HAP-1 (cell line): ENCODE results near the gene TEX48.

Experiments
- DNase-seq, 2 experiments: peaks; one replicate each; pipeline ENCODE4 v3.0.0-alpha.2; 2016 to 2020; ENCODE audit warnings: low spot score in 2 of 2
- H3K27me3 ChIP-seq: fragments of 250-450 bp; sonication (Bioruptor Pico); 2 replicates; pipeline ENCODE4 v1.5.1; 2020; ENCODE audit warnings: low read depth, mild to moderate bottlenecking, moderate library complexity
- H3K36me3 ChIP-seq: fragments of 250-450 bp; sonication (Bioruptor Pico); replicated peaks from 2 replicates; pipeline ENCODE4 v1.5.1; 2020; ENCODE audit warnings: mild to moderate bottlenecking
- H3K4me1 ChIP-seq: fragments of 250-450 bp; sonication (Bioruptor Pico); 2 replicates; pipeline ENCODE4 v1.5.1; 2020; ENCODE audit warnings: mild to moderate bottlenecking
- H3K4me3 ChIP-seq: fragments of 250-450 bp; sonication (Bioruptor Pico); 2 replicates; pipeline ENCODE4 v1.5.1; 2020; ENCODE audit warnings: mild to moderate bottlenecking, moderate library complexity
- H3K9me3 ChIP-seq: fragments of 250-450 bp; sonication (Bioruptor Pico); 2 replicates; pipeline ENCODE4 v1.5.1; 2020; ENCODE audit warnings: mild to moderate bottlenecking, moderate library complexity
- in situ Hi-C: fragments of 300-500 bp; cut with MboI; formaldehyde crosslinking; loops from 3 replicates; pipeline ENCODE4 v1.14.3; 2020; ENCODE audit warnings: low sequenced_read_pairs, inconsistent platforms, mixed read lengths

The TEX48 gene

GRCh38 chr9:114671605-114672004 lies 10.4 kb downstream of the TEX48 start:
- DNase-seq, result no peak
- H3K36me3 ChIP-seq, result no peaks in the 10 kb centered on the region
- 0 out of 2 replicates have a peak, but pooled peaks cover 2% of the 10 kb centered on the region for H3K27me3 ChIP-seq
- no peak overlapping the region for H3K4me3 ChIP-seq
- no peaks in the 10 kb centered on the region for H3K9me3 ChIP-seq
- in situ Hi-C loops, result loop anchor here (10.0 kb wide), 1 partner anchor 343 kb away; no protein-coding TSS in a partner anchor
- no peaks in the 10 kb centered on the region for H3K4me1 ChIP-seq

GRCh38 chr9:114669961-114670360 lies 12.0 kb downstream of the TEX48 start:
- in situ Hi-C loops, result loop anchor here (10.0 kb wide), 1 partner anchor 345 kb away; no protein-coding TSS in a partner anchor

DNA sequence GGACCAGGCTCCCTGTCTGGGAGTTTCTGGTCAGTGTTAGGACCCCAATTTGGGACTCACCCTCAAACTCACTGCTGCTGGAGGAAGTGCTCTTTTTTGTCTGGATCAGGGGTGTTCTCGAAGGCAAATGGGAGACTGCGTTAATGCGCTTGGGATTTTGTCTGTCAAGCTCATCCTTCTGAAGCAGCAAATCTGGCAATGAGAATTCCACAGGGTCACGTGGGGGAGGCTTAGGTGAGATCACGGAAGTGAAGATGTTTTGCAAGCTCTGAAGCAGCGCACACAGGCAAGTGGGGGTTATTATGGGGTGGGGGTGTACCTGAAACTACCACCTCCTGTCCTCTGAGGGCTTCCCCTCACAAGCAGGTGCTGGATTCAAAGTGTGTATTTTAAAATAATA lies 13.8 kb downstream of the TEX48 start:
- H3K9me3 ChIP-seq, result no peaks in the 10 kb centered on the region
- H3K4me3 ChIP-seq, result no peak overlapping the region
- no peaks in the 10 kb centered on the region for H3K4me1 ChIP-seq
- peaks cover 24% of the 10 kb centered on the region for H3K27me3 ChIP-seq
- no peaks in the 10 kb centered on the region for H3K36me3 ChIP-seq
- DNase-seq, result no peak
- in situ Hi-C loops, result no loop called here

More at GRCh38 chr9:114669961-114670360, 12.0 kb downstream of the TEX48 start:
- DNase-seq, result no peak
- no peaks in the 10 kb centered on the region for H3K9me3 ChIP-seq
- no peaks in the 10 kb centered on the region for H3K36me3 ChIP-seq
- H3K4me1 ChIP-seq, result no peaks in the 10 kb centered on the region
- H3K4me3 ChIP-seq, result no peak overlapping the region
- peaks cover 11% of the 10 kb centered on the region for H3K27me3 ChIP-seq

GRCh38 chr9:114666851-114667250 lies 15.1 kb downstream of the TEX48 start:
- Histone ChIP-seq H3K4me1 (no peaks in the 10 kb centered on the region), H3K4me3 (no peak overlapping the region), H3K36me3 (no peaks in the 10 kb centered on the region), H3K9me3 (no peaks in the 10 kb centered on the region), H3K27me3 (peaks cover 29% of the 10 kb centered on the region)
- DNase-seq, result no peak
- in situ Hi-C loops, result no loop called here

DNA sequence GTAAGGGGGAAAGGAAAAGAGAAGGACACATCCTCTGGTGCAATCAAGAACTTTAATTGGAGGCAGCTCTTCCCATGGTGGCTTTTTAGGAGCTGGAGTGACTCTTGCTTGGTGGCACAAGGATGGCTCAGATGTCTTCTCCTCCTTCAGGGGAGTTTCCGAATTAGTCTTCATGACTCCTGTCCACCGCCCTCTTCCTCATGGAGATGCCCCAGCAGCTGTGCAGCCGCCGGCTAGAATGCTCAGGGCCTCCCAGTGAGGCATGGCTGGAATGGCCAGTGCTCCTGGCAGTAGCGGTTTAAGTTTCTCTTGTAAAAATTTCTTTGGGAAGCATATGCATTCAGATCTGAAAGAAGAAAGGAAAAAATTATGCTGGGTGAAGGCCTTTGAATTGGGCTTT lies 15.6 kb downstream of the TEX48 start:
- H3K4me1 ChIP-seq, result no peaks in the 10 kb centered on the region
- no peaks in the 10 kb centered on the region for H3K36me3 ChIP-seq
- no peaks in the 10 kb centered on the region for H3K9me3 ChIP-seq
- H3K4me3 ChIP-seq, result no peak overlapping the region
- no peak for DNase-seq
- in situ Hi-C loops, result no loop called here
- peaks cover 29% of the 10 kb centered on the region for H3K27me3 ChIP-seq

DNA sequence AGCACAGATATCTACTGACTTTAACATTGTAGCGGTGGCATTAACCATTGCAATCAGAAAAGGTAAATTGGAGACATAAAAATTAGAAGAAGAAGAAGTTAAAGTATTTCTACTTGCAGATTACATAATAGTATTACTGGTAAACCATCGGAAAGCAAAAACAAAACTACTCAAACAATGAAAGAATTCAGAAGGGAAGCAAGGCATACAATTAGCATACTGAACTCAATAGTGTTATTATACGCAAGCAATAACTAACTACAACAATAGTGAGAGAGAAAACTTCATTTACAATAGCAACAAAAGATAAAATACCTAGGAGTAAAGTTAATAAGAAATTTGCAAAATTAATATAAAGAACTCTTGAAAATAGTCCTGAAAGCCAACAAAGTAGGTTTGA lies 17.8 kb downstream of the TEX48 start:
- no peak overlapping the region for H3K4me3 ChIP-seq
- in situ Hi-C loops, result no loop called here
- no peaks in the 10 kb centered on the region for H3K36me3 ChIP-seq
- H3K27me3 ChIP-seq, result peaks cover 27% of the 10 kb centered on the region
- no peaks in the 10 kb centered on the region for H3K9me3 ChIP-seq
- H3K4me1 ChIP-seq, result no peaks in the 10 kb centered on the region
- DNase-seq, result no peak

GRCh38 chr9:114662081-114662989 lies 19.7 kb downstream of the TEX48 start:
- no peaks in the 10 kb centered on the region for H3K9me3 ChIP-seq
- peak; percentile 50 to 83 for DNase-seq
- in situ Hi-C loops, result no loop called here
- H3K36me3 ChIP-seq, result no peaks in the 10 kb centered on the region
- H3K27me3 ChIP-seq, result peaks cover 27% of the 10 kb centered on the region
- H3K4me3 ChIP-seq, result no peak overlapping the region
- H3K4me1 ChIP-seq, result no peaks in the 10 kb centered on the region

GRCh38 chr9:114657705-114658104 lies 24.3 kb downstream of the TEX48 start, which contains the start of gene TEX53:
TEX53 (minus strand) TSS chr9:114657805; CDS start chr9:114657774, 31 bp downstream.
- in situ Hi-C loops, result loop anchor here (10.0 kb wide), 2 partner anchors 223 to 253 kb away; no protein-coding TSS in a partner anchor

DNA sequence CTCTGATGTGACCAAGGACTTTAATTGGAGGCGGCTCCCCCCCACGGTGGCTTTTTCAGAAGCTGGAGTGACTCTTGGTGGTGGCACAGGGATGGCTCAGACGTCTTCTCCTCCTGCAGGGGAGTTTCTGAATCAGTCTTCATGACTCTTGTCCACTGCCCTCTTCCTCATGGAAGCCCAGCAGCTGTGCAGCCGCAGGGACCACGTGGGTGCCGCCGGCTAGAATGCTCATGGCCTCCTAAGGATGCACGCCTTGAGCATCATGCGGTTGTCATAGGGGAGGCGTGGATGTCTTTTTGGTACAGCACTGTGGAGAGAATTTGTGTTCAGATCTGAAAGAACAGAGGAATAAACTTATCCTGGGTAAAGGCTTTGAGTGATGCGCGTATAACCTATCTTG lies 25.7 kb downstream of the TEX48 start:
- in situ Hi-C loops, result loop anchor here (10.0 kb wide), 2 partner anchors 222 to 252 kb away; no protein-coding TSS in a partner anchor
- Histone ChIP-seq H3K4me1 (peaks cover 4% of the 10 kb centered on the region; the same call in 1 of the 2 replicates), H3K9me3 (no peaks in the 10 kb centered on the region), H3K27me3 (no peaks in the 10 kb centered on the region), H3K36me3 (no peaks in the 10 kb centered on the region), H3K4me3 (no peak overlapping the region)
- DNase-seq, result no peak

More at GRCh38 chr9:114657705-114658104, 24.3 kb downstream of the TEX48 start, which contains the start of gene TEX53:
- Histone ChIP-seq H3K27me3 (peaks cover 2% of the 10 kb centered on the region; the same call in 1 of the 2 replicates), H3K9me3 (no peaks in the 10 kb centered on the region), H3K4me3 (no peak within 1 kb of the TSS), H3K36me3 (no peaks in the 10 kb centered on the region), H3K4me1 (peaks cover 4% of the 10 kb centered on the region; the same call in 1 of the 2 replicates)
- no peak for DNase-seq

DNA sequence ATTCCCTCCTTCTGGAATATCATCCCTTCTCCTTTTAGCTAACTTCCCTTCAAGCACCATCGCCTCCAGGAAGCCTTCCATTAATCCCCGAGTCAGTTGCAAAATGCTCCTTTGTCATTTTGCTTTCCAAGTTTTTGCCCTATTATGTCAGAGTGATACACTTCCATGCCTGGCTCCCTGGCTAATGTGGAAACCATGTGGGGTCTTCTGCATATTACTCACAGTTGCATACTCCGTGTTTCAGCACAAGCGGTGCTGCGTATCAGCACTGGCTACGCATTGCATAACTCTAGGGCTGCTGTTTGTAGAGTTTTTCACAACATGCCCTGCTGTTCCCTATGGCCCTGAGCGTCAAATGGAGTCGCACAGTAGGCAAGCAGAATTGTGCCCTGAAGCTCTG lies 26.3 kb downstream of the TEX48 start:
- H3K4me1 ChIP-seq, result peaks cover 4% of the 10 kb centered on the region; the same call in 1 of the 2 replicates
- no peak for DNase-seq
- H3K9me3 ChIP-seq, result no peaks in the 10 kb centered on the region
- in situ Hi-C loops, result loop anchor here (10.0 kb wide), 2 partner anchors 221 to 251 kb away; no protein-coding TSS in a partner anchor
- H3K27me3 ChIP-seq, result no peaks in the 10 kb centered on the region
- H3K36me3 ChIP-seq, result no peaks in the 10 kb centered on the region
- H3K4me3 ChIP-seq, result no peak overlapping the region

- Histone ChIP-seq H3K4me3 (no peak overlapping the region), H3K27me3 (no peaks in the 10 kb centered on the region), H3K9me3 (no peaks in the 10 kb centered on the region), H3K36me3 (no peaks in the 10 kb centered on the region), H3K4me1 (peaks cover 4% of the 10 kb centered on the region; the same call in 1 of the 2 replicates)
- in situ Hi-C loops, result loop anchor here (10.0 kb wide), 2 partner anchors 219 to 249 kb away; no protein-coding TSS in a partner anchor
- peak; percentile 65 to 89 for DNase-seq
Measured at GRCh38 chr9:114653556-114654159, 28.3 kb downstream of the TEX48 start.

DNA sequence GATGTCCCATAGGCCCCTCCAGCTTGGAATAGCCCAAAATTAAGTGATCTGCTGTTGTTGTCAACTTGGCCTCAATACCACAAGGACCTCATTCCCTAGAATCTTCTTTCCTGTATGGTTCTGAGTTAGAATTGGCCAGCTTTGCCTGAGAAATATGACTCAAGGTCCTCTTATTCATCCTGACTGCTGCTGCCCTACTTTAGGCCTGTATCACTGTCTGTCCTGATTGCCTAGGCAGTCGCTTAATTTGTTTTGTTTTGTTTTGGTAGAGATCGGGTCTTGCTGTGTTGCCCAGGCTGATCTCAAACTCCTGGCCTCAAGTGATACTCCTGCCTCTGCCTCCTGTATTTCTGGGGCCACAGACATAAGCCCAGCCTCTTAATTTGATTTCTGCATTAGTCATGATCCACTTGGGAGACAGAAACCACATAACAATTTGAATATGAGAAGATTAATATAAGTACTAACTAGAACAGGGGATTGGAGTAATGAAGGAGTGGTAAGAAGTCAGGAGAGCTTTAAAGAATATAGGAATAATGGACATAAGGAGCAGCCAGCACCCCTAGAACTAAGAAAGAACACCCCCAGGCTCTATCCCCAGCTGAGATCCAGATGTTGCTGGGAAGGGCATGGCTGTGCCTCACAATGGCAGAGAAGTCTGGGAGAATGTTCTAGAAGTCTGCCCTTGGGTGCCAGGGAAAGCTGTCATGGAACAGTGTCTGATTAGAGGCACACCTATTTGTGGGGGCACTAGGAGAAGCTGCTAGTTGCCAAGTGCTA lies 29.0 kb downstream of the TEX48 start:
- in situ Hi-C loops, result loop anchor here (10.0 kb wide), 2 partner anchors 218 to 248 kb away; no protein-coding TSS in a partner anchor
- Histone ChIP-seq H3K4me1 (peaks cover 4% of the 10 kb centered on the region; the same call in 1 of the 2 replicates), H3K4me3 (no peak overlapping the region), H3K9me3 (no peaks in the 10 kb centered on the region), H3K27me3 (no peaks in the 10 kb centered on the region), H3K36me3 (no peaks in the 10 kb centered on the region)
- DNase-seq, result no peak

DNA sequence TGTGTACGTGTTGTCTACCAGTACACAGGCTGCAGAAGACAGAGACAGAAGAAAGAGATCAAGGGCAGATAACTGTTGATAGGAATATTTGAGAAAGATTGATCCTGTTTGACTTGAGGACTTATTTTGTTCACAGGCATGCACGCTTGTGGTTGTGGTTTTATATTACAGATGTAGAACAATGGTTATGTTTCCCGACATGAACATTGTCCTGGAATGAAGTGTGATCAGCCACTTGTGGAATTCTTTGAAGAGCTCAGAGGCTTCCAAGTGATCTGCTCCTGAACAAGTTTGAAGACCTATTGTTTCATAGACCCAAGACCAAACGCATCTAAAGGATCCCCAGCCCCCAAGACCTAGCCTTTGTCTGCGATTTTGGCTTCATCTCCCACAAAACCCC lies 38.1 kb downstream of the TEX48 start:
- in situ Hi-C loops, result no loop called here

More for the DNA sequence above, 38.1 kb downstream of the TEX48 start:
- Histone ChIP-seq H3K27me3 (no peaks in the 10 kb centered on the region), H3K4me1 (no peaks in the 10 kb centered on the region), H3K36me3 (peaks cover 5% of the 10 kb centered on the region), H3K4me3 (no peak overlapping the region), H3K9me3 (no peaks in the 10 kb centered on the region)
- DNase-seq, result no peak
